Umbilical cord (tissue), 2 donors: Measurements from ENCODE around the gene ST3GAL3. TPM values are rescaled to one million over a fixed set of nuclear protein-coding genes. Genes with fewer than 3 reads are reported as not detected.

ENCODE experiments used
- DNase-seq: peaks from one replicate; pipeline ENCODE4 v3.0.0-alpha.2; 2015; ENCODE audit warnings: low spot score
- total RNA-seq: library from RNA; depleted of rRNA; stranded (reverse); fragments of >200 nt; gene quantifications from one replicate; pipeline ENCODE4 v1.2.3, GENCODE V29; 2014; ENCODE audit warnings: low replicate concordance; ENCODE audit not compliant: insufficient read depth

Gene ST3GAL3
- total RNA-seq, 1 donor from 2014 or later: 36.6 TPM

GRCh38 chr1:43962324-43962723 lies 255.0 kb downstream of the ST3GAL3 start:
- DNase-seq: no peak

DNA sequence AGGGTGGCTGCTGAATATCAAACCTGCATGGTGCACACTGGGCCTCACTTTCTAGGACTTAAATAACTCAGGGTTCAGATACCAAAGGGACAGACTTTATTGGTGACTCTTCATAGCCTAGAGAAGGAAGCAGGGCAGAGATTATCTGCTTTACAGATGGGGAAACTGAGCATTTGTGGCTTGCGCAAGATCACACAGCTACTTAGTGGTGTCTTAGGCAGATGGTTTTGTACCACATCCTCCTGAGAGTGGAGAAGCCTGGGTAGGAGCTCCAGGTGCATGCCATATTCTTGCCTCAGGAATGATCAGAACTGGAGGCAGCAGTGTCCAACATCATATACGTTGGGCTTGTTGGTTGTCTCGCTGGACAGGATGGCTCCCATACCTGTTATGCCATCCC lies 255.7 kb downstream of the ST3GAL3 start:
- no peak for DNase-seq

- no peak for DNase-seq
Observed at GRCh38 chr1:43963890-43964289, 256.6 kb downstream of the ST3GAL3 start.

- DNase-seq: no peak
Observed at GRCh38 chr1:43965316-43965715, 258.0 kb downstream of the ST3GAL3 start.

- peak; percentile 32 for DNase-seq
Observed at GRCh38 chr1:43968348-43968948, 261.1 kb downstream of the ST3GAL3 start.

DNA sequence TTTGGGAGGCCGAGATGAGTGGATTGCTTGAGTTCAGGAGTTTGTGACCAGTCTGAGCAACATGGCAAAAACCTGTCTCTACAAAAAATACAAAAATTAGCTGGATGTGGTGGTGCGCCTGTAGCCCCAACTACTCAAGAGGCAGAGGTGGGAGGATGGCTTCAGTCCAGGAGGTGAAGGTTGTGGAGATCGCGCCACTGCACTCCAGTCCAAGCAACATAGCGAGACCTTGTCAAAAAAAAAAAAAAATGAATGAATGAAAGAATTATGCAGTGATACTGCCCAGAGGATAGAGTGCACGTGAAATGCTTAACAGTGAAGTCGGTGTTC lies 262.0 kb downstream of the ST3GAL3 start:
- no peak for DNase-seq

GRCh38 chr1:43969746-43970466 lies 262.6 kb downstream of the ST3GAL3 start, which contains the start of gene DPH2:
TSS of gene DPH2 (plus strand) at chr1:43970010. CDS start at chr1:43970176, 166 bp downstream.
- DNase-seq: peak; percentile 99

DNA sequence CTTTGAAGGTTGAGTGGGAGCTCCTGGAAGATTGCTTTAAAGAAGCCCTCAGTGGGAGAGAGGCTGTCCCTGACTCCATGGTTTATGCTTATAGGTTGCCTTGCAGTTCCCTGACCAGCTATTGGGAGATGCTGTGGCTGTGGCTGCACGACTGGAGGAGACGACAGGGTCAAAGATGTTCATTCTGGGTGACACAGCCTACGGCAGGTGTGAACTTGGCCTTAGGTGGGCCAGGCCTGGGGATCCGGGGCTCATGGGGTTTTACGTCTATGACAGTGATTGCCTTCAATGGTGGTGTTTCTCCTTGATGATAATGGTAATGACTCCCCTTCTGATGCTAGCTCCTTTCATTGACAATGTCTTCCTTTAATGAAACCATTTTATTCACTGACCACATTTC lies 263.2 kb downstream of the ST3GAL3 start:
- no peak for DNase-seq

DNA sequence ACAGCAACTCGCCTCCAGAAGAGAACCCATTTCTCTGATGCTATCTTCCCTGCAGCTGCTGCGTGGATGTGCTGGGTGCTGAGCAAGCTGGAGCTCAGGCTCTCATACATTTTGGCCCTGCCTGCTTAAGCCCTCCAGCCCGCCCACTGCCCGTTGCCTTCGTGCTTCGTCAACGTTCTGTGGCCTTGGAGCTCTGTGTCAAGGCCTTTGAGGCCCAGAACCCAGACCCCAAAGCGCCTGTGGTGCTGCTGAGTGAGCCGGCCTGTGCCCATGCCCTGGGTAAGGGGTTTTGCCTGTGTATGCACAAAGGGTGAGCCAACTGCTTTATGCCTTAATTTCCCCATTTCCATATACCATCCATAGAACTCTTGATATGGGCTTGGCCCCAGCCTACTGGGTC lies 263.6 kb downstream of the ST3GAL3 start:
- no peak for DNase-seq

GRCh38 chr1:43971336-43971980 lies 264.1 kb downstream of the ST3GAL3 start:
- DNase-seq: no peak

- no peak for DNase-seq
Observed at GRCh38 chr1:43973981-43974442, 266.7 kb downstream of the ST3GAL3 start.

- peak; percentile 97 for DNase-seq
Observed at GRCh38 chr1:43974443-43975248, 267.3 kb downstream of the ST3GAL3 start, which contains the start of gene ATP6V0B. TSS of gene ATP6V0B (plus strand) at chr1:43974960. CDS start at chr1:43975041, 81 bp downstream.

DNA sequence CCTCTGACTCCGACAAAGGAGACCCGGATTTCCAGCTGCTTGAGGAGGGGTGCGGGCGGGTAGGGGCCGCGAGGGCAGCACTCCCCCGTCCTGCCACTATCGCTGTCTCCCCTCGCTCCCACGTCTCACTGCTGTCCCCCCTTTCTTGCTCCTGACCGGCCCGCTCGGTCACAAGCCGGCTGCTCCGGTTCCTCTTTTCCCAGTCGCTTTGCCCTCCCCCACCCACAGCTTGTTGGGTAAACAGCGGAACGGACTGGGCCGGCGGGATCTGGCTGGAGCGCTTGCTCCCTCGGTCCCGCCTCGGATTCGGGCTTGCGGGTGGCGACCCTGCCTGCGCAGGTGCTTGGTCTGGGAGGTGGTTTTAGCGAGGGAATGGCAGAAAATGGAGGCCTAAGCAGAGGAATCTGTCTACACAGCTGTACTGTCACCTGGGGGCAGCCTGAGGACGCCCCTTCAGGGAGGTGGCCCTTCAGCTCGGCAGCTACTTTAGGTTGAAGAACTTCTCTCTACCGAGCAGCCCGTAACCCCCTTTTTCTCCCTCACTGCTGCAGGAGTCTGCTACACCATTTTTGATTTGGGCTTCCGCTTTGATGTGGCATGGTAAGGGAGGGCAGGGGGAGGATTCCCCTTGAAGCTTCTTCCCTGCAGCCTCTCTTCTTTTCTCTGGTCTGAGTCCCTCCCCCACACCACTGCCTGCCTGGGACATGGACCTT lies 268.1 kb downstream of the ST3GAL3 start:
- peak; percentile 52 for DNase-seq

- DNase-seq: no peak
Observed at GRCh38 chr1:43976045-43976444, 268.7 kb downstream of the ST3GAL3 start.

DNA sequence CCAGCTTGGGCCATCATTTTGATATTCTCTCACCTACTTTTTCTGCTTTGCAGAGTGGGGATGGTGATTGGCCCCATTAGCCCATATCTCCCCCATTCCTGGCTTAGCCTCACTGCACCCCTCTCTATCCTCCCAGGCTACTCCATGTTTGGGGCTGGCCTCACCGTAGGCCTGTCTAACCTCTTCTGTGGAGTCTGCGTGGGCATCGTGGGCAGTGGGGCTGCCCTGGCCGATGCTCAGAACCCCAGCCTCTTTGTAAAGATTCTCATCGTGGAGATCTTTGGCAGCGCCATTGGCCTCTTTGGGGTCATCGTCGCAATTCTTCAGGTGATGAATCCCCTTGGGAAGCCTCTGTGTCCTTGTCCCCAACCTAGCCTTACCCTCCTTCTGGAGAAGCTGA lies 269.6 kb downstream of the ST3GAL3 start:
- DNase-seq: no peak

- no peak for DNase-seq
Observed at GRCh38 chr1:43977376-43978263, 270.3 kb downstream of the ST3GAL3 start.

GRCh38 chr1:43978264-43978550 lies 270.9 kb downstream of the ST3GAL3 start:
- no peak for DNase-seq

- DNase-seq: peak; percentile 44
Observed at GRCh38 chr1:43978551-43979260, 271.4 kb downstream of the ST3GAL3 start, which contains the start of gene B4GALT2. TSS of gene B4GALT2 (plus strand) at chr1:43979210. CDS start at chr1:43981161, 1,951 bp downstream.

DNA sequence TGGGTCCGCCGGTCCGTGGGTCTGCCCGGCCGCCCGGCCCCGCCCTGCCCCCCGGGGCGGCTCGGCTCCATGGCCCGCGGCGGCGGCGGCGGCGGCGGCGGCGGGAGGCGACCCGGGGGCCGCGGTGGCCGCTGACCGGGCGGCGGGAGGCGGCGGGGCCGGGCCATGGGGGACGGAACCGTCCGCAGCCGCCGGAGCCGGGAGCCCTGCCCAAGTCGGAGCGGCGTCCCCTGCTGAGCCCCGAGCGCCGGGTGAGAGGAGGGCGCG lies 271.9 kb downstream of the ST3GAL3 start:
- DNase-seq: no peak
